Measurements from ENCODE around the gene WNT7B.

The WNT7B gene

GRCh38 chr22:45977003-45977411 is at the start of gene WNT7B:
Gene WNT7B (minus strand): TSS chr22:45977162. CDS start chr22:45976754, 408 bp downstream.
- DNase-seq (ENCODE audit: low read depth in 2 of 2), result no peak

GRCh38 chr22:46025973-46026898 is 49.3 kb upstream of the WNT7B start:
- no peak for DNase-seq (ENCODE audit: low read depth in 2 of 2)

- no peak for DNase-seq (ENCODE audit: low read depth in 2 of 2)
Measured at GRCh38 chr22:46025225-46025972, 48.4 kb upstream of the WNT7B start.

- DNase-seq (ENCODE audit: low read depth in 2 of 2), result no peak
Measured at GRCh38 chr22:46024136-46024840, 47.3 kb upstream of the WNT7B start.

GRCh38 chr22:46023558-46023981 is 46.6 kb upstream of the WNT7B start:
- no peak for DNase-seq (ENCODE audit: low read depth in 2 of 2)

- no peak for DNase-seq (ENCODE audit: low read depth in 2 of 2)
Measured at GRCh38 chr22:46022881-46023512, 46.0 kb upstream of the WNT7B start.

- DNase-seq (ENCODE audit: low read depth in 2 of 2), result no peak
Measured at GRCh38 chr22:46021577-46021976, 44.6 kb upstream of the WNT7B start.

- DNase-seq (ENCODE audit: low read depth in 2 of 2), result no peak
Measured at GRCh38 chr22:46019351-46019750, 42.4 kb upstream of the WNT7B start.

- DNase-seq (ENCODE audit: low read depth in 2 of 2), result no peak
Measured at GRCh38 chr22:46018859-46019258, 41.9 kb upstream of the WNT7B start.

- DNase-seq (ENCODE audit: low read depth in 2 of 2), result no peak
Measured at GRCh38 chr22:46017166-46017565, 40.2 kb upstream of the WNT7B start.

- peak; percentile 80 to 83 for DNase-seq (ENCODE audit: low read depth in 2 of 2)
Measured at GRCh38 chr22:46013460-46014416, 36.8 kb upstream of the WNT7B start.

- DNase-seq (ENCODE audit: low read depth in 2 of 2), result no peak
Measured at GRCh38 chr22:46012881-46013281, 35.9 kb upstream of the WNT7B start.

GRCh38 chr22:46012182-46012880 is 35.4 kb upstream of the WNT7B start:
- DNase-seq (ENCODE audit: low read depth in 2 of 2), result no peak

- DNase-seq (ENCODE audit: low read depth in 2 of 2), result no peak
Measured at GRCh38 chr22:46011627-46012181, 34.7 kb upstream of the WNT7B start.

GRCh38 chr22:46010951-46011626 is 34.1 kb upstream of the WNT7B start:
- no peak for DNase-seq (ENCODE audit: low read depth in 2 of 2)

- DNase-seq (ENCODE audit: low read depth in 2 of 2), result no peak
Measured at GRCh38 chr22:46010207-46010867, 33.4 kb upstream of the WNT7B start.

- no peak for DNase-seq (ENCODE audit: low read depth in 2 of 2)
Measured at GRCh38 chr22:46009730-46010129, 32.8 kb upstream of the WNT7B start.

GRCh38 chr22:46008836-46009596 is 32.1 kb upstream of the WNT7B start:
- no peak for DNase-seq (ENCODE audit: low read depth in 2 of 2)
